WERI-Rb-1 (cell line): ENCODE results near the gene KCNQ4.
A peak's percentile ranks its signal among the peaks of the same experiment; 100 is the strongest.

Experiments
- DNase-seq: peaks from one replicate; pipeline ENCODE4 v3.0.0-alpha.2; 2020
- H3K27ac ChIP-seq: fragments of 250-450 bp; sonication (Bioruptor Pico); 2 replicates; pipeline ENCODE4 v1.5.1; 2020; ENCODE audit warnings: mild to moderate bottlenecking, moderate library complexity
- H3K27me3 ChIP-seq: fragments of 250-450 bp; sonication (Bioruptor Pico); 2 replicates; pipeline ENCODE4 v1.5.1; 2021; ENCODE audit warnings: mild to moderate bottlenecking, low read depth, moderate library complexity; ENCODE audit not compliant: insufficient read depth, severe bottlenecking
- H3K36me3 ChIP-seq: fragments of 250-450 bp; sonication (Bioruptor Pico); 2 replicates; pipeline ENCODE4 v1.5.1; 2020; ENCODE audit warnings: mild to moderate bottlenecking, moderate library complexity
- H3K4me3 ChIP-seq: 2 replicates; pipeline ENCODE4 v1.5.1; 2011; ENCODE audit warnings: low read depth, mild to moderate bottlenecking, control low read depth, low read length
- H3K9me3 ChIP-seq: fragments of 250-450 bp; sonication (Bioruptor Pico); 2 replicates; pipeline ENCODE4 v1.5.1; 2021; ENCODE audit warnings: mild to moderate bottlenecking, moderate library complexity; ENCODE audit not compliant: severe bottlenecking
- TF ChIP-seq, protein P1 (sequence below): IDR thresholded peaks from 2 replicates; pipeline ENCODE4 v1.5.1; 2011; ENCODE audit warnings: low read depth, mild to moderate bottlenecking, control low read depth, inconsistent platforms, low read length

The KCNQ4 gene

GRCh38 chr1:40740039-40740996 is 43.3 kb upstream of the KCNQ4 start:
- H3K27me3 ChIP-seq = no peaks in the 10 kb centered on the region
- H3K9me3 ChIP-seq = no peaks in the 10 kb centered on the region
- H3K4me3 ChIP-seq = no peak overlapping the region
- DNase-seq = peak; percentile 32
- H3K27ac ChIP-seq = no peak overlapping the region
- TF ChIP-seq, protein P1, sequence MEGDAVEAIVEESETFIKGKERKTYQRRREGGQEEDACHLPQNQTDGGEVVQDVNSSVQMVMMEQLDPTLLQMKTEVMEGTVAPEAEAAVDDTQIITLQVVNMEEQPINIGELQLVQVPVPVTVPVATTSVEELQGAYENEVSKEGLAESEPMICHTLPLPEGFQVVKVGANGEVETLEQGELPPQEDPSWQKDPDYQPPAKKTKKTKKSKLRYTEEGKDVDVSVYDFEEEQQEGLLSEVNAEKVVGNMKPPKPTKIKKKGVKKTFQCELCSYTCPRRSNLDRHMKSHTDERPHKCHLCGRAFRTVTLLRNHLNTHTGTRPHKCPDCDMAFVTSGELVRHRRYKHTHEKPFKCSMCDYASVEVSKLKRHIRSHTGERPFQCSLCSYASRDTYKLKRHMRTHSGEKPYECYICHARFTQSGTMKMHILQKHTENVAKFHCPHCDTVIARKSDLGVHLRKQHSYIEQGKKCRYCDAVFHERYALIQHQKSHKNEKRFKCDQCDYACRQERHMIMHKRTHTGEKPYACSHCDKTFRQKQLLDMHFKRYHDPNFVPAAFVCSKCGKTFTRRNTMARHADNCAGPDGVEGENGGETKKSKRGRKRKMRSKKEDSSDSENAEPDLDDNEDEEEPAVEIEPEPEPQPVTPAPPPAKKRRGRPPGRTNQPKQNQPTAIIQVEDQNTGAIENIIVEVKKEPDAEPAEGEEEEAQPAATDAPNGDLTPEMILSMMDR = no peak
- peaks cover 29% of the 10 kb centered on the region for H3K36me3 ChIP-seq

- Histone ChIP-seq H3K9me3 (no peaks in the 10 kb centered on the region), H3K4me3 (no peak overlapping the region), H3K36me3 (peaks cover 29% of the 10 kb centered on the region), H3K27me3 (no peaks in the 10 kb centered on the region), H3K27ac (no peak overlapping the region)
- TF ChIP-seq, protein P1 = no peak
- no peak for DNase-seq
Measured at GRCh38 chr1:40740997-40741736, 42.4 kb upstream of the KCNQ4 start.

DNA sequence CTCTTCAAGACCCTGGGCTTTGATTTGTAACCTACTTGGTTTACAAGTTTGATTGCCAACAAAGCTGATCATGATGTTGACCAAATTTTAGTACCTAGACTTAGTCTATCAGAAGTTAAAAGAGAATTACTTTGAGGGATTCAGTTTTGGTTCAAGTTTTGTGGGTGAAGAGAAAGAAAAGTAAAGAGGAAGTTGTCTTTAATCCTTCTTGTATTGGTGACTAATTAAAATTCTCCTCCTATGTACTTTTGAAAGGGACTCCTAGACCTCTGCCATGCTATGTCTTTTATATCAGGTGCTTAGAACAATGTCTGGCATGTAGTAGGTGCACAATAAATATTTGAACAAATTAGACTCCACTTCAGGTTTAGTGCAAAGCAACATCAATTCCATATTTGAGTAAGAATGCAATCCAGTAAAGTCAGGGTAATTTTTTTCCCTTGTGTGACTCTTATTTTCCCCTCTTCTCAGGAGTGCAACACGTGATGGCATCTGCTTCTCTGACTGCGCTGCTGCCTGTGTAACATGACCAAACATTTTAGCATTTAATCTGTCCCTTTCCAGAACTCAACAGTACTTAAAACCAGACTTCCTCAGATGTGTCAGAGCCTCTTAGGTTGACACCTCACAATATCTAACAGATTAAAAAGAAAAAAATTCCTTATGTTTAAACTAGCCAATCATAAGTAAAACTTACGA is 41.1 kb upstream of the KCNQ4 start:
- TF ChIP-seq, protein P1 = no peak
- H3K27me3 ChIP-seq = no peaks in the 10 kb centered on the region
- H3K9me3 ChIP-seq = no peaks in the 10 kb centered on the region
- H3K36me3 ChIP-seq = peaks cover 29% of the 10 kb centered on the region
- H3K27ac ChIP-seq = no peak overlapping the region
- no peak for DNase-seq
- no peak overlapping the region for H3K4me3 ChIP-seq

DNA sequence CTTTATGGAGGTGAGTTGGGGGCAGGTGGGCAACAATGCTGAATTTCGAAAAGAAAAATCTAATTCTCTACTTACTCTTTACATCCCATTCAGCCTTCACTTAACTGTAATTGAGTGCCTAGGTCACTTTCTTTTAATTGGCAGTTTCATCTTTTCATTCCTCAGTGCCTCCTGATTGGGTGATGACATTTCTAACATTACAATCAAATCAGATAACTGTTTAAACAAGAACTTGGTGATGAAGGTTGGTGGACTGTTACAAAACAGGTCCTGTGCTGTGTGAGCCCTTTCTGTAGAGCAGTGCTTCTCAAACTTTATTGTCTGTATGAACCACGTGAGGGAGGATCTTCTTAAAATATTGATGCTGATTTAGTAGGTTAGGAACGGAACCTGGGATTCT is 40.1 kb upstream of the KCNQ4 start:
- TF ChIP-seq, protein P1 = no peak
- no peaks in the 10 kb centered on the region for H3K9me3 ChIP-seq
- H3K4me3 ChIP-seq = no peak overlapping the region
- DNase-seq = no peak
- H3K36me3 ChIP-seq = peaks cover 29% of the 10 kb centered on the region
- no peak overlapping the region for H3K27ac ChIP-seq
- no peaks in the 10 kb centered on the region for H3K27me3 ChIP-seq

DNA sequence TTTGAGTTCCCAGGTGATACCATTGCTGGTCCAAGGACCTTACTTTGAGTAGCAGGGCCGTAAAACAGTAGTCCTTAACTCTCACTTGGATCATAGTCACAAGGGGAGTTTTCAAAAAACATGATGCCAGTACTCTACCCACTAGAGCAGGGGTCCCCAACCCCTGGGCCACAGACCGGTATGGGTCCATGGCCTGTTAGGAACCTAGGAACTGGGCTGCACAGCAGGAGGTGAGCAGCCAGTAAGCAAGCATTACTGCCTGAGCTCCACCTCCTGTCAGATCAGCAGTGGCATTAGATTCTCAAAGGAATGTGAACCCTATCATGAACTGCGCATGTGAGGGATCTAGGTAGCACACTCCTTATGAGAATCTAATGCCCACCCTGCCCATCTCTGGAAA is 39.7 kb upstream of the KCNQ4 start:
- no peaks in the 10 kb centered on the region for H3K9me3 ChIP-seq
- no peak overlapping the region for H3K27ac ChIP-seq
- H3K27me3 ChIP-seq = no peaks in the 10 kb centered on the region
- peaks cover 33% of the 10 kb centered on the region for H3K36me3 ChIP-seq
- TF ChIP-seq, protein P1 = no peak
- no peak for DNase-seq
- H3K4me3 ChIP-seq = no peak overlapping the region
